ENCODE measurements around the gene TTYH2.

DNA sequence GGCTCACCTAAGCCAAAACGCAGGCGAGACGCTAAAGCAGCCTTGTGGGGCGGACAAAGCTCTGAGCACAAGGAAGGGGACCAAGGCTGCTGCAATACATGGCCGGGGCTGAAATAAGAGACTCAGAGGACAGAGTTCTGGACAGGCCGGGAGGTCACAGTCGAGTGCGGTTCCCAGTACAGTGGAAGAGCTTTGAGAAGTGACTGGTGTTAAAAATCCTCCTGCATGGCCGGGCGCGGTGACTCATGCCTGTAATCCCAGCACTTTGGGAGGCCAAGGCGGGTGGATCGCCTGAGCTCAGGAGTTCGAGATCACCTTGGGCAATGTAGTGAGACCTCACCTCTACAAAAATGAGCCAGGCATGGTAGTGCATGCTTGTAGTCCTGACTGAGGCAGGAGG, 10.5 kb downstream of the TTYH2 start:
- TF ChIP-seq POLR2AphosphoS5 (IDR thresholded peaks at IDR 0.05) = no peak
- TF ChIP-seq CTCF (IDR thresholded peaks at IDR 0.05) = no peak
- TF ChIP-seq POLR2A (IDR thresholded peaks at IDR 0.05) = no peak
- no peak for TF ChIP-seq EP300 (IDR thresholded peaks at IDR 0.05)

All from sigmoid colon (tissue), 4 donors.